ENCODE data around the gene C1orf198.
A peak's percentile ranks its signal among the peaks of the same experiment; 100 is the strongest.

C1orf198 gene

DNA sequence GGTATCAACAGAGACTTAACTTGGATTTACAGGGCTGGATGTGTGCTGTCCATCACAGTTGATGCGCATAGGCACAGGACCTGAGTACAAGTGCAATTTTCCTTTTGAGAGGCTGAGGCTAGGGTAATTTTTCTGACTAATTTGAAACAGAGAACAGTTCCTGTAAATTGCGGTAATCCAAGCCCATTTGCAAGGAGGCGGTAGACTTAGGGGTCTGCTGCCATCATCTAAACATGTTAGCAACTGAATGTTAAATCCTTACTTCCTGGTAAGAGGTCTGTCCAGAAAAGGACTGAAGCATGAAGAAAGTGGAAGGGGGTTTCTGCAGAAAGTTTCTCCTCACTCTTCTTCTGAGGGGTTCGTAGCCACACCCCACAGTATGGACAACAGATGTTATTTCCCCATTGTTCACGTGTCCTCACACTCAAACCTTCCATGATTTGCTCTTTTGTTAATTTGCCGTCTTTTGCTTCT lies 23.7 kb upstream of the C1orf198 start:
- no peak for DNase-seq (ENCODE audit: low spot score)

DNA sequence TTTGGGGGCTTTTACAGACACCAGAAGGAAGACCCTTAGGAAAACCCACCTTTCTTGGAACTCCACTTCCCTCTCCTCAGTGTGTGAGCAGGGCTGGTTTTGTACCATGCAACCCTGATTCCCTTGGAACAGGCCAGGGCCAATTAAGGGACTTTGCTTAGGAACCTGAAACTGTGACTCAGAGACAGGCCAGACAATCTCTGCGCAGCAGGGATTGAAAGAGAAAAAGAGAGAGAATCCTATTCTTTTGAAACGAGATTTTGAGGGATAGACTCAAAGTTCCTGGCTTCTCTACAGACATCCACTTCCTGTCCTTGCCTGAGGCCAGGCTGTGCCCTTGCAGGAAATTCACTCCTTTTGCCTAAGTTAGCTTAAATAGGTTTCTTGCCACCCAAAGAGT lies 23.1 kb upstream of the C1orf198 start:
- no peak for DNase-seq (ENCODE audit: low spot score)

DNA sequence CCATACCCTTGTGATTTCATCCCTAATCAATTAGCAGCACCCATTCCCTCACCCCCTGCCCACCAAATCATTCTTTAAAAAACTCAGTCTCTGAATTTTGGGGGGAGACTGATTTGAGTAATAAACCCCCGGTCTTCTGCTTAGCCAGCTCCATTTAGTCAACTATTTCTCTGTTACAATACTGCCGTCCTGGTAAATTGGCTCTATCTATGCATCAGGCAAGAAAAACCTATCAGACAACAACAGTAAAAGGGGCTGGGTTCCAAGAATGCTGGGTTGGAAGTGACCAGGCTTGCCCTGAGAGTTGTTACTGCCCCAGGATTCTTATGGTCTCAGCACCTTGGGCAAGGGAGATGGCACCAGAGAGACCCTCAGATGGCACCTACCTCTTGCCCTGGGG lies 16.3 kb upstream of the C1orf198 start:
- no peak for DNase-seq (ENCODE audit: low spot score)

DNA sequence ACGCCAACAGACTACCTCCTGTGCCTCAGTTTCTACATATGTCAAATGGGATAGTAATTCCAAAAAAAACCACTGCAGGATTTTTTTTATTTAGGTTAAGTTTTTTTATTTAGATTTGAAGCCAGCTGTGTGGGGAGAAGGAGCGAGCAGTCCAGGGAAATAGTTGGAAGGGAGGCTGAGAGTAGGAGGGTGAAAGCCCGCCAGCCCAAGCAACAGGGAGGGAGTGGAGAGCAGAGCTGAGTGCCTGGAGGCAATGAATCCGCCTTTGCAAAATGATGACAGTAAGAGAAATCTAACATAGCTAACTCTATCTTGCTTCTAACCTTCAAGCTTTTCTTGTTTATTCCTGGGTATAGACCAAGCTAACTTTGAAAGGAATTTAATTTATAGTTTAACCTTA lies 15.6 kb upstream of the C1orf198 start:
- DNase-seq (ENCODE audit: low spot score), result no peak

DNA sequence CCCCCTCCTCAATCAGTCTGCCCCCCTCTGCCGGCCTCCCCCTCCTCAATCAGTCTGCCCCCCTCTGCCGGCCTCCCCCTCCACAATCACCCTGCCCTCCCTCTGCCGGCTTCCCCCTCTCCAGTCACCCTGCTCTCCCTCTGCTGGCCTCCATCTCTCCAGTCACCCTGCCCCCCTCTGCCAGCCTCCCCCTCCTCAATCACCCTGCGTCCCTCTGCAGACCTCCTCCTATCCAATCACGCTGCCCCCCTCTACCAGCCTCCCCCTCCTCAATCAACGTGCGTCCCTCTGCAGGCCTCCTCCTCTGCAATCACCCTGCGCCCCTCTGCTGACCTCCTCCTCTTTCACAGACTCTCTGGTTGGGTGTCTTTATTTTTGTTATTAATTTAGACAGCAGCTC lies 11.5 kb upstream of the C1orf198 start:
- DNase-seq (ENCODE audit: low spot score), result no peak

DNA sequence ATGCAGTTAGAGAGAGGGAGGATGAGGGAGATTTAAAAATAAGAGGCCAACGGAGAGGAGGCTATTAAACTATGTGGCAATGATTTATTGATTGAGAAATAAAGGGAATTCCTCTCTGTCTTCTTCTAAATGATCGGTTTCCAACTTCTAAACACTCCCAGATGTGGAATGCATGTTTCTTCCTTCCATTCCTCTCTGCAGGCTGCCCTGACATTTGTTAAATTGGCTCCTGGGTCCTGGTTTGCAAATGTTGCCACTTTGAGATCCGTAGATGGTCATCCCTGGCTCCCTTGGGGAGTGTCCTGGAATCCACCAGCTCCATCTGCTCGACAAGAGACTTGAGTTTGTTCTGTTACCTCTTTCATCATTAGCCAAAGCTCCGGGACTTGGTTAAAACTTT lies 10.3 kb upstream of the C1orf198 start:
- DNase-seq (ENCODE audit: low spot score), result no peak

DNA sequence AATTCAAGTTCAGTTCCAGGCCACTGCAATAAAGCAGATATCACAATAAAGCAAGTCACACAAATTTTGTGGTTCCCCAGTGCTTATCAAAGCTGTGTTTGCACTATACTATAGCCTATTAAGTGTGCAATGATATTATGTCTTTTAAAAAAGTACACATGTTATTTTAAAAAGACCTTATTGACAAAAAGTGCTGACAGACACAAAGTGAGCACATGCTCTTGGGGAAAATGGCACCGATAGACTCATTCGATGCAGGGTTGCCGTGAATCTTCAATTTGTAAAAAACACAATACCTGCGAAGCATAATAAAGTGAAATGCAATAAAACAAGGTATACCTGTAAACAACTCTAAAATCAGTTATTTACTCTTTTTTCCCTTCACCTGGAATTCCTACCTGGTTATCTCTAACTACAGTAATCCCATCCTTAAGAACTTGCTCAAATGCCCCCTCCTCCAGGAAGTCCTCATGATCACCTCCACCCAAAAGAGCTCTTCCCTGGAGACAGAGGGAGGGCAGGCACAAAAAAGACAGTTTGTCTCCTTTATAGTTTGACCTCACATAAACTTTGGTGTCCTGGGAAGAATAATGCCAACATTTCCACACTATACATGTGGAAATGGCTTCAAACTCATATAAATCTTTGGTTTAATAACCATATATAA lies 9.7 kb upstream of the C1orf198 start:
- DNase-seq (ENCODE audit: low spot score), result no peak

DNA sequence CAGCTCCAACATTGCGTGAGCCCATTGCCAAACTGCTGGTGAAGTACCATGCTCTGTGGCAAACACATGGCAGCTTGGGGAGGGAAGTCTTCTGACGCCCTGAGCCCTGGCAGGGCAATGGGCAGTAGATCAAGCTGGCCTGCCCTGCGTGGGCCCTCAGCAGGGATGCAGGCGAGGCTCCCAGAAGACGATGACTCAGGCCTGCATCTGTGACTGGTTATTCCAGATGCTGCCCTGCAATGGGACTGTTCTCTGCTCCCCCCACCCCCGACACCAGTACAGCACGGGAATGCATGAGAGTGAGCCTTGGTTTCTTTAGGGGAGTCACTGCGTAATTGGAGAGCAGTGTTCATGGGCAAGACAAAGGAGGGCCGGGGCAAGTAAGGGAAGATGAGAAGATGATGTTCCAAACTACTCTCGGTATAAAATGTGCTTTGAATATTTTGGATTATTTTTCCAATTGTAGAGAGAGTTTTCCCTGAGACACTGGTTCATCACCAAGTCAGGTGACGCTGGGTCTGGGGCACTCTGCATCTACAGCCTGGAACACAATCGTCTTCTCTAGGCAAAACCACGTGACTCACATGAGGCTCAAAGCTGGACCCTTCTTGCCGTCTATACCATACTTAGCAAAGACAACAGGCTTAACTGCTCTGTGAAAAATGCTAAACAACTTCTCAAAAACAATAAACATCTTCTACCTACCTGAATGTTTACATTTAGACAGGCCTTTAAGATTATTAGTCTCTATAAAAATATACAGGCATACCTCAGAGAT lies 9.0 kb upstream of the C1orf198 start:
- DNase-seq (ENCODE audit: low spot score), result no peak

DNA sequence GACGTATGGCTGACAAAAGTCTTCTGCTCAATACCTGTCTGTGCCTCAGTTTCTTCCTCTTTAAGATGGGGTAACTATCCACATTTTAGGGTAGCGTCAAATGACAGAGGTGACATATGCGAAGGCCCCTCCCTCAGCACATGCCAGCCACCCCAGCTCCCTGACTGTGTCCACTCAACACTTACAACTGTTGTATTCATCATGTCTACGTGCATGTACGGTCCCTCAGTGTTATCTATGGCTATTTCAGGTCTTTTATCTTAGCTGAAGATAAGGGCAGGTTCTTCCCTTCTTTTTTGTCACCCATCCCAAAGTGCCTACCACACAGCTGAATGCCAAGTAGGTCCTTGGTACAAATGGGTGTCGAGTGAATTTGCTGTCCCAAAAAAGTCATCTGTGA lies 8.3 kb upstream of the C1orf198 start:
- no peak for DNase-seq (ENCODE audit: low spot score)

DNA sequence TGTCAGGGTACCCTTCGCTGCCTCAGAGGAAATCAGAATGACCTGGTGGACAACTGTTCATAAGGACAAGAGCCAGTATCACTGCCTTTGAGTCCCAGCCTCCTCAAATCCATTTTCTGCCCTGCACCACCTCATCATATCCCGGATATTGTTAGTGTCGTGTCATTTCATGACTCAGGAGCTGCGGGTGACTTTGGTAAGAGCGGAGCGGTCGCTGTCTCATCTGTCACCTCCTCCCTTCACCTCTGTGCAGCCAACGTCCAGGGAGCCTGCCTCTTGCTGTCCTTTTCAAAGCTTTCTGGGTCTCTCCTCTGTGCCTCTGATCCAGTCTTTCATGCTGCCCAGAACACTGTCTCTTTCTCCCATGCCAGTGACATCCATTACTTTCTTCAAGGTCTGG lies 7.0 kb upstream of the C1orf198 start:
- no peak for DNase-seq (ENCODE audit: low spot score)

DNA sequence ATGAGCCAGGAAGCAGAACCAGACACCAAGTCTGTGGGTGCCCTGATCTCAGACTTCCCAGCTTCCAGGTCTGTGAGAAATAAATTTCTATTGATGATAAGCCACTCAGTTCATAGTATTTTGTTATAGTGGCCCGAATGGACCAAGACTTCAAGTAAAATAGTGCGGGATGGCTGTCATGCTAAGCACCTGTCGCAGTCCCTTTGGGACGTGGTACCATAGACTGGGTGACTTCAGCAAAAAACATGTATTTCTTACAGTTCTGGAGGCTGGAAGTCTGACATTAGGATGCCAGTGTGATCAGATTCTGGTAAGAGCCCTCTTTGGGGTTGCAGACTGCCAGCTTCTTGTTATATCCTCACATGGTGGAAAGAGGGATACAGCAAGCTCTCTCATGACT lies 2.6 kb upstream of the C1orf198 start:
- no peak for DNase-seq (ENCODE audit: low spot score)

DNA sequence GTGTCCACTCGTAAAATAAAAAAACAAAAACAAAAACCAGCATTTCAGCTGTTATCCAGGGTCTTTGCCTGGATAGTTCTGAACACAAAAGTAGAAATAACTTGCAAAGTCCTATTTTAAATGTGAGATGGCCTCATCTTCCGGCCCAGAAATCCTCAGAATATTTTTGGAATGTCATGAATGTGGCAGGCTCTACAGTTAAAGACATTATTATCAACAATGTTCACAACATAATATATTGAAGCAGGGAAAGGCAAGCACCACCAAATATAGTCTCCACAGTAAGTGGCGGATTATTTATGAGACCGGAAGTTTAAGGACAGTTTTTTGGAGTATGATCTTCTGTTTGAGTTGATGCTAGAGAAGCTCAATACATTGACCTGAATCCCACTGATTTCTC lies 1.2 kb upstream of the C1orf198 start:
- no peak for DNase-seq (ENCODE audit: low spot score)

DNA sequence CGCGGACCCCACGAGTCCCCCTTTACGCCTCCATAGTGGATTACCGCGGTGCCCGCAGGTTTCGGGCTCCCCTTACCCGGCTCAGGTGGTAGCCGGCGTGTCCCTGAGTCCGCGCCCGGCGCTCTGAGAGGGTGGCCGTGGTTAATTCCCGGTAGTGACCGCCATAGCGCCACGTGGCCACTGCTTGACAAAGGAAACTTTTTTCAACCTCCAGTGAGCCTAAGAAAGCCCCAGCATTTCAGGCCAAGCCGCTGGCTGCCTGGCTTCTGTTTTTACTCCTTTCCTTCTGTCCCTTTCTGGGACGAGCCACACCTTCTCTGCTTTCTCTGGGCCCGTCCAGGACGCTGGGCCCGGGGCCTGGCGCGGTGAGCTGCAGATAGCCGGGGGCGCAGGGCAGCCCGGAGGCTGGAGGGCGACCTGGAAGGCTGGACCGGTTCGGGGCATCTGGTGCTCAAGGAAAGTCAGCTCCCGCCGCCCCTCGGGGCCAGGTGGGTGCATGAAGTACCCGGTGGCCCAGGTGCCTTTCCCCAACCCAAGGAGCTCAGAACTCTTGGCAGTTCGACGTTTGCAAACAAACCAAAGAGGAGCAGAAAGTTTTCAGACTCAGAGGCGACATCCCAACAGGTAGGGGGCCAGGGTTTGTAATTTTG lies 540 bp upstream of the C1orf198 start:
- DNase-seq (ENCODE audit: low spot score), result no peak

DNA sequence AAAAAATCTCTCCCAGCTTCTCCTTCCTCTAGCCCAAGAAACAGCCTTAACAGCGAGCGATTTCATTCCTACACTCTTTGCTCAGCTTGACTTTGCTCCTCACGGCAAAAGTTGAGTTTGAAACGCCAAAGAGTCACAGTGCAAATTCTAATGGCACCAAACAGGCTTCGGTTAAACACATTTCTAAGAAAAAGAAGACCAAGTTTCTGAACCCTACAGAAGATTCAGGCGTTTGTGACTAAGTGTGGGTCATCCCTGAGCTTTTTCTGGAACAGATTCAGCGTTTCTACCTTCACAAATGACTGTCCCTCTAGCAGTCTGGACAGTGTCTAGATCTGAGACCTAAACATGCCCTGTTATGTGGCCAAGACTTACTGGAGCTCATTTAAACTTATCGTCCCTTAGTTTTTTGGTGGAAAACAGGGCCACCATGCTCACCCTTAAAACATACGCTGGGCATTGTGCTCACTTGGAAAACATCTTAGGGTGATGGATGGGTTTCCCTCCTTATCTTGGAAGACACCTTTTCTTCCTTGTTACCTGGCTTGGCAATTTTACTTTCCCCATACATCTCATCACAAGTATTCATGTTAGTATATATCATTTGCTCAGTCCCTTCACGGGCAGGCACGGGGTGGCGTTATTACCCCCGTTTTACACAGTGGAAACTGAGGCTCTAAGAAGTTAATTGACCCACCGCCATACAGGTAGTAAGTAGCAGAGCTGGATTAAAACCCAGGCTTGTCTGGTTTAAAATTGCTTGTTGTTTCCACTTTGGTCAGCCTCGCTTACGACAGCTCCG lies 1.0 kb downstream of the C1orf198 start:
- DNase-seq (ENCODE audit: low spot score), result no peak

DNA sequence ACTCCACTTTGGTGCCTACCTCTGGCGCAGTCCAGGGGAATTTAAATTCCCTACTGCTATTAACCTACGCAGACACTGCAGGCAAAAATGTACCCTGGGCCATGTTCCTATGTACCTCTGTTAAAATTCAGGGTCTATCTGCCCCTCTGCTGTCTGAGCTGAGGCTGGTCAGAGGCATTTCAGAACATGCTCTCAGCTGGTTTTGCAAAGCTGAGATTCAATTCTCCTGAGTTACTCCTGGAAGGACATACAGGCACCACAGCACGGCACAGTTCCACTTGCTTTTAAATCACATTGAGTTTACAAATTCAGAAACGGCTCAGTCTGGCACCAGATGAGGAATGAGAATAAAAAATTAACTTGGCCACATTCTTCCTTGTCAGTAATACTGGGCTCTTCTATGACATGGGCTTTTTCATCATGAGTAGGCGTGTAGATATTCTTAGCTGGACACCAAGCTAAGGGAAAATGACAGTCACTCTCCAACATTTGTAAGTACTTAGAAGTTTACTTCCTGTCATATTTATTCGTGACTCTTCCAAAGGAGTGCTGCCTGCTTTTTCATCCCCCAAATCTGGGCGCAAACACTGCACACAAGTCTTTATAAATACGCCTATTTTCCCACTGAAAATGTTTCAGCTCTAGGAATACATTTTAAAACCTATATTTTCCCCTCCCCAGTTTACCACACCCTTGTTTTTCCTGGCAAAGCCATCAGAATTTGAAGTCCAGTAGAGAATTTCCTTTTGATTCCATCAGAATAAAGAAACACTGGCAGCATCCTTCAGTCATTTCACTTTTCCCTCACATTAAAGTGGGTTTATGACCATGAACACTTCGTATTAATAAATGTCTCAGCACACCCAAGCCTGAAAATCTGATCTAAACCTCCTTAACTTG lies 1.9 kb downstream of the C1orf198 start:
- no peak for DNase-seq (ENCODE audit: low spot score)

DNA sequence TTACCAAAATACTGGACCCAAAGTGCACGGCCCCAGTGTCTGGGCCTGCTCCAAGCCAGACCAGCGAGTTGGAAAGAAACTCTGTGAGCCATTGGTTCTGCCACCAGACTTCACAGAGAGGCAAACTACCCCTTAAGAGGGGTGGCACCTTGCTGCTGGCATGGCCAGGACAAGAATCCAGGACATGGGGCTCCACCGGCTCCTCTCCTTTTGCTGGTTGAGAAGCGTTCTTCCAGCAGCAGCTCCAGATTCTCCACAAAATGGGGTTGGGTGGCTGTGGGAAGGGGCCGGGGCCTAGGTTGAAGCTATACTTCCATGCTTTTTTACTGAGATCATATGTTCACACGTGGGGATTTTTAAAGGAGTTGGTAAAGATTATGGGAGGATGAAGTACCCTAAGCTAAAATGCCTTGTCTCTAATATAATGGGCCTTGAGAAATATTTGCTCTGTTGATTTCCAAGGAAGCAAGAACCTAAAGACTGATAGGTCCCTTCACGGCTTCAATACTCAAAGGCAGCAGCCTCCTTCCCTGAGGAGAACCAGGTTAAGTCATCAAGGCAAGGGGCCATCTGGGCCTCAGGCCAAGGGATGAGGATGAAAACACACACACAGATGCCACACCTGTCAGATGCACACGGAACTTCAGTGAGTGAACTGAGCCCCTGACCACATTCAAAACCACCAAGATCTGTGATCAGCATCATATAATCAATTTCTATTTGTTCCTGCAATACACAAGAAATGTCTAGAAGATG lies 3.1 kb downstream of the C1orf198 start:
- no peak for DNase-seq (ENCODE audit: low spot score)

DNA sequence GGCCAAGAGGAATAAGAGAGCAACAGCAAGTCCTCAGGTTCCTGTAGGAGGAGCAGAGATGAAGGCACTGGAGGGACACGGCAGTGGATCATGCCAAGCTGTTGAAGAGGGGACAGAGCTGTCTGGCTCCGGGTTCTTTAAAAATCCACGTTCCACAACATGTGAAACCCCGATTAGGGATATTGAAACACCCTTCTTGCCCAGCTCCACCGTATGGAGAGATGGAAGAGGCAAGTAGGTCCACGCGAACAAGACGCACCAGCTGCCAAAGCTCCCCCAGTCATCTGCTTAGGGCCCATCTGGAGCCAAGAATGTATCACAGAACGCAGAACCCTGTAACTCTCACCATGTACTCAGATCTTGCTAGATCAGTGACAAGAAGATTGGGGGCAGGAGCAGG lies 3.9 kb downstream of the C1orf198 start:
- DNase-seq (ENCODE audit: low spot score), result no peak

DNA sequence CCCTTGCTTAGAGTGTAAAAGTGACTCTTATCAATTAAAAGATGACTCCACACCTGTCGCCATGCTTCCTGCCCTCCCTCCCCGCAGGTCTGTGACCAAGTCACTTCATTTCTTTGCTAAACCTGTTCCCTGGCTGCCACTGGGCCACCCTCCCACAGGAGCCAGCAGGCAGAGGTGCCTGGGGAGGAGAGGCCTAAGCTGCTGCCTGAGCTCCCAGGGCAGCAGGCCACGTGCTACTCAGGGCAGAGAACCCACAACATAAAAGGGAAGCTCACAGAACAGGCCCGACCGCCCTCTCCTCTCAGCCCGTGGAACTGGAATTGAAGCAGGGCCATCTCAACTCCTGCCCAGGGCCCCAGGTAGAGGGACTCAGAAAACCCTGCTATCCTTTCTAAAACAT lies 4.9 kb downstream of the C1orf198 start:
- peak; percentile 24 for DNase-seq (ENCODE audit: low spot score)

DNA sequence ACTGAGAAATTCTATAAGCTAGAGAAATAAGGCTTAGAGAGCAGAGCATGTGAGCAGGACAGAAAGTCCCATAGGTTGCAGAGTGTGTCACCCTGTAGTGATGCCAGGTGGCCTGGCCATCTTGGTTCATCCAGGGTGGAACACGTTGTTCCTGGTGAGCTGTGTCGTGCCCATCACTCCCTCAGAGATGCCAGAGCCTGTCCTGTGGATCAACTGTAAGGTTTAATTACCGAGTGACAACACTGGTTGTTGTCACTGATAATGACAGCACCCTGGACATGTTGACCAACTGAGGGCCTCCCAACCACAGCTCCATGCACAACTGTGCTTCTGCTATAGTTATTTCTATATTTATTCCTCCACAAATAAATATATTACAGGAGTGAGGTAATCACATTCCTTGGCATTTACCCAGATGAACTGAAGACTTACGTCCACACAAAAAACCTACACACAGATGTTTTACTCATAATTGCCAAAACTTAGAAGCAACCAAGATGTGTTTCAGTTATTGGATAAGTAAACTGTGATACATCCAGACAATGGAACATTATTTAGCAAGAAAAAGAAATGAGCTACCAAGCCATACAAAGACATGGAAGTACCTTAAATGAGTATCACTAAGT lies 6.2 kb downstream of the C1orf198 start:
- no peak for DNase-seq (ENCODE audit: low spot score)

DNA sequence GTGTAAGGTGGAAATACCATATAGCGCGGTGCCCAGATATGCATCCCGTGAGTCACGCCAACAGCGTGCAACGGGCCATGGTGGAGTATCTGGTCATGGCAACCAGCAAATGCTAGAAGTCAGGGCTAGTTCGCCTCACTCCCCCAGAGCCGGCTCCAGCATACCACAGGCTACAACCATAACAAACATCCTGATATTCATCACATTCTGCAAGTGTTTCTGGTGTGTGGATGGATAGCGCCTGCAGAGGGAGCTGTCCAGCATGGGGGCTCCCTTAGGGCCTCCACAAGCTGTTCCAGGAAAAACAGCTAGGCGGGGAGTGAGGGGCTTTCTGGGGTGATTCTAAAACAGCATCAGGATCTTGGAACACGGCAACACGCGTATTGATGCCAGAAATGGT lies 6.8 kb downstream of the C1orf198 start:
- no peak for DNase-seq (ENCODE audit: low spot score)

Measured in germinal center (tissue), 1 donor.